ENCODE data around the gene SKIDA1.

DNA sequence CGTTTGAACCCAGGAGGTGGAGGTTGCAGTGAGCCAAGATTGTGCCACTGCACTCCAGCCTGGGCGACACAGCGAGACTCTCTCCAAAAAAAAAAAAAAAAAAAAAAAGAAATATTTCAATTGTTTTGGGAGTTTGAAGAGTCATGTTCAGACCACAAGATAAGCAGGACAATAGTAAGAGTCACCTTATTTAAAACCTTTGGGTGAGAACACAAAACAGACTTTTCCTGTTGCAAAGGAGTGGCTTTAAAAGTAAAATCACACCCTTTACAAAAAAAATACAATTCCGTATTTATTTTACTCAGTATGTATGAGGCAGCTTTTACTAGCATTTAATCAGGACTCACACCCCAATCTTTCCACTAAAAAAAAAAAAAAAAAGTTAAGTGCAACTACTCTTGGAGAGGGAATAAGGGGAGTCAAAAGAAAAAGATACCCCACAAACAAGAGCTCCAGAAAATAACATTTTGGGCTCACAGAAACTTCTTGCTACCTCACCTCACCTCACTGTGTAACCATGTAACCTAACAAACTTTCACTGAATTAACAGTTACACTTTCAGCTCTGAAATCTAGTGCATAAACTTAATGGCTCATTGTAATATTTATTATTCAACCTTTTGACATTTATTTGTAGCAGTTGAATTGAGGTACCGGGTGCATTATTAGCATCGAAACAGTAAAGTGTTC is 11.2 kb downstream of the SKIDA1 start:
- TF ChIP-seq, protein P1, sequence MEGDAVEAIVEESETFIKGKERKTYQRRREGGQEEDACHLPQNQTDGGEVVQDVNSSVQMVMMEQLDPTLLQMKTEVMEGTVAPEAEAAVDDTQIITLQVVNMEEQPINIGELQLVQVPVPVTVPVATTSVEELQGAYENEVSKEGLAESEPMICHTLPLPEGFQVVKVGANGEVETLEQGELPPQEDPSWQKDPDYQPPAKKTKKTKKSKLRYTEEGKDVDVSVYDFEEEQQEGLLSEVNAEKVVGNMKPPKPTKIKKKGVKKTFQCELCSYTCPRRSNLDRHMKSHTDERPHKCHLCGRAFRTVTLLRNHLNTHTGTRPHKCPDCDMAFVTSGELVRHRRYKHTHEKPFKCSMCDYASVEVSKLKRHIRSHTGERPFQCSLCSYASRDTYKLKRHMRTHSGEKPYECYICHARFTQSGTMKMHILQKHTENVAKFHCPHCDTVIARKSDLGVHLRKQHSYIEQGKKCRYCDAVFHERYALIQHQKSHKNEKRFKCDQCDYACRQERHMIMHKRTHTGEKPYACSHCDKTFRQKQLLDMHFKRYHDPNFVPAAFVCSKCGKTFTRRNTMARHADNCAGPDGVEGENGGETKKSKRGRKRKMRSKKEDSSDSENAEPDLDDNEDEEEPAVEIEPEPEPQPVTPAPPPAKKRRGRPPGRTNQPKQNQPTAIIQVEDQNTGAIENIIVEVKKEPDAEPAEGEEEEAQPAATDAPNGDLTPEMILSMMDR (IDR thresholded peaks at IDR 0.05): no peak
- TF ChIP-seq POLR2AphosphoS5 (IDR thresholded peaks at IDR 0.05; ENCODE audit: low read depth, low read length) (no peak), SIN3A (IDR thresholded peaks at IDR 0.05; ENCODE audit: borderline replicate concordance, insufficient read depth, low read depth, low read length) (no peak), TCF7L2 (IDR thresholded peaks at IDR 0.05; ENCODE audit: low read depth, low read length) (no peak)
- TF ChIP-seq, protein P2, sequence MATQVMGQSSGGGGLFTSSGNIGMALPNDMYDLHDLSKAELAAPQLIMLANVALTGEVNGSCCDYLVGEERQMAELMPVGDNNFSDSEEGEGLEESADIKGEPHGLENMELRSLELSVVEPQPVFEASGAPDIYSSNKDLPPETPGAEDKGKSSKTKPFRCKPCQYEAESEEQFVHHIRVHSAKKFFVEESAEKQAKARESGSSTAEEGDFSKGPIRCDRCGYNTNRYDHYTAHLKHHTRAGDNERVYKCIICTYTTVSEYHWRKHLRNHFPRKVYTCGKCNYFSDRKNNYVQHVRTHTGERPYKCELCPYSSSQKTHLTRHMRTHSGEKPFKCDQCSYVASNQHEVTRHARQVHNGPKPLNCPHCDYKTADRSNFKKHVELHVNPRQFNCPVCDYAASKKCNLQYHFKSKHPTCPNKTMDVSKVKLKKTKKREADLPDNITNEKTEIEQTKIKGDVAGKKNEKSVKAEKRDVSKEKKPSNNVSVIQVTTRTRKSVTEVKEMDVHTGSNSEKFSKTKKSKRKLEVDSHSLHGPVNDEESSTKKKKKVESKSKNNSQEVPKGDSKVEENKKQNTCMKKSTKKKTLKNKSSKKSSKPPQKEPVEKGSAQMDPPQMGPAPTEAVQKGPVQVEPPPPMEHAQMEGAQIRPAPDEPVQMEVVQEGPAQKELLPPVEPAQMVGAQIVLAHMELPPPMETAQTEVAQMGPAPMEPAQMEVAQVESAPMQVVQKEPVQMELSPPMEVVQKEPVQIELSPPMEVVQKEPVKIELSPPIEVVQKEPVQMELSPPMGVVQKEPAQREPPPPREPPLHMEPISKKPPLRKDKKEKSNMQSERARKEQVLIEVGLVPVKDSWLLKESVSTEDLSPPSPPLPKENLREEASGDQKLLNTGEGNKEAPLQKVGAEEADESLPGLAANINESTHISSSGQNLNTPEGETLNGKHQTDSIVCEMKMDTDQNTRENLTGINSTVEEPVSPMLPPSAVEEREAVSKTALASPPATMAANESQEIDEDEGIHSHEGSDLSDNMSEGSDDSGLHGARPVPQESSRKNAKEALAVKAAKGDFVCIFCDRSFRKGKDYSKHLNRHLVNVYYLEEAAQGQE (IDR thresholded peaks at IDR 0.05; ENCODE audit: insufficient read depth in 1 of 2, low read depth in 2 of 2, low read length in 1 of 2): no peak
